Mesenchymal stem cell (in vitro differentiated cells and primary cell): ENCODE measurements around the gene OR10H5.
"Not testable (repeated sequence)": the region's sequence is repeated elsewhere in the genome, so short reads cannot be mapped to it uniquely, and the experiment has no call there.

Experiments
- DNase-seq: peaks from one replicate; pipeline ENCODE4 v3.0.0-alpha.2; 2013
- H2AFZ ChIP-seq: one replicate; pipeline ENCODE4 v1.6.1; 2013; ENCODE audit warnings: low read depth, mild to moderate bottlenecking, control low read depth, inconsistent platforms, low read length, moderate library complexity
- H2AK5ac ChIP-seq: 2 replicates; pipeline ENCODE4 v1.6.1; 2013; ENCODE audit warnings: low read length, moderate library complexity, mild to moderate bottlenecking, inconsistent platforms; ENCODE audit not compliant: severe bottlenecking
- H2BK120ac ChIP-seq: one replicate; pipeline ENCODE4 v1.6.1; 2013; ENCODE audit warnings: low read depth, mild to moderate bottlenecking, inconsistent platforms, low read length, moderate library complexity
- H2BK12ac ChIP-seq, 2 experiments: one replicate each; pipeline ENCODE4 v1.6.1; 2013; ENCODE audit warnings: inconsistent platforms in 2 of 2, low read length in 2 of 2, mild to moderate bottlenecking in 2 of 2, moderate library complexity in 2 of 2, control low read depth in 1 of 2
- H2BK15ac ChIP-seq: one replicate; pipeline ENCODE4 v1.6.1; 2013; ENCODE audit warnings: mild to moderate bottlenecking, low read depth, inconsistent platforms; ENCODE audit not compliant: poor library complexity, severe bottlenecking
- H2BK5ac ChIP-seq: 2 replicates; pipeline ENCODE4 v1.6.1; 2013; ENCODE audit warnings: low read depth, mild to moderate bottlenecking, low read length, control low read depth, inconsistent platforms; ENCODE audit not compliant: poor library complexity, severe bottlenecking
- H3K14ac ChIP-seq, 2 experiments: one replicate each; pipeline ENCODE4 v1.6.1; 2013; ENCODE audit warnings: inconsistent platforms in 2 of 2, low read length in 2 of 2, control low read depth in 1 of 2, mild to moderate bottlenecking in 1 of 2, moderate library complexity in 1 of 2
- H3K18ac ChIP-seq, 2 experiments: one replicate each; pipeline ENCODE4 v1.6.1; 2013; ENCODE audit warnings: inconsistent platforms in 2 of 2, low read length in 2 of 2, control low read depth in 1 of 2, low read depth in 1 of 2, mild to moderate bottlenecking in 1 of 2
- H3K23ac ChIP-seq, 2 experiments: one replicate each; pipeline ENCODE4 v1.6.1; 2013; ENCODE audit warnings: inconsistent platforms in 2 of 2, low read length in 2 of 2, mild to moderate bottlenecking in 2 of 2, moderate library complexity in 2 of 2, control low read depth in 1 of 2
- H3K27ac ChIP-seq: 2 replicates; pipeline ENCODE4 v1.5.1; 2013; ENCODE audit warnings: mild to moderate bottlenecking, moderate library complexity, low read length, control low read depth, inconsistent platforms; ENCODE audit not compliant: poor library complexity, severe bottlenecking
- H3K27me3 ChIP-seq, 2 experiments: 2 replicates each; pipeline versions ENCODE4 v1.6.1 to v1.7.0; 2013; ENCODE audit warnings: low read length in 2 of 2, mild to moderate bottlenecking in 2 of 2, moderate library complexity in 2 of 2, control low read depth in 1 of 2, inconsistent platforms in 1 of 2; ENCODE audit not compliant: control insufficient read depth in 1 of 2, insufficient read depth in 1 of 2
- H3K36me3 ChIP-seq, 2 experiments: 2 replicates each; pipeline versions ENCODE4 v1.6.1 to v1.7.0; 2013; ENCODE audit warnings: low read length in 2 of 2, control low read depth in 1 of 2, inconsistent platforms in 1 of 2, low read depth in 1 of 2, mild to moderate bottlenecking in 1 of 2; ENCODE audit not compliant: insufficient read depth in 2 of 2, control insufficient read depth in 1 of 2
- H3K4ac ChIP-seq, 2 experiments: one replicate each; pipeline ENCODE4 v1.6.1; 2013; ENCODE audit warnings: inconsistent platforms in 2 of 2, low read length in 2 of 2, mild to moderate bottlenecking in 2 of 2, moderate library complexity in 2 of 2, control low read depth in 1 of 2, low read depth in 1 of 2
- H3K4me1 ChIP-seq: 2 replicates; pipeline ENCODE4 v1.6.1; 2013; ENCODE audit warnings: low read depth, low read length, control low read depth; ENCODE audit not compliant: control insufficient read depth, insufficient read depth
- H3K4me2 ChIP-seq: 2 replicates; pipeline ENCODE4 v1.6.1; 2013; ENCODE audit warnings: low read length, mild to moderate bottlenecking, inconsistent platforms; ENCODE audit not compliant: poor library complexity, severe bottlenecking
- H3K4me3 ChIP-seq, 2 experiments: 2 replicates each; pipeline versions ENCODE4 v1.5.1 to v1.7.0; 2013; ENCODE audit warnings: low read length in 2 of 2, mild to moderate bottlenecking in 2 of 2, control low read depth in 1 of 2, low read depth in 1 of 2; ENCODE audit not compliant: insufficient read depth in 1 of 2
- H3K79me1 ChIP-seq: replicated peaks from 2 replicates; pipeline ENCODE4 v1.6.1; 2013; ENCODE audit warnings: mild to moderate bottlenecking, control low read depth, low read length, inconsistent platforms; ENCODE audit not compliant: poor library complexity, severe bottlenecking
- H3K9ac ChIP-seq: 2 replicates; pipeline ENCODE4 v1.7.0; 2013; ENCODE audit warnings: mild to moderate bottlenecking, low read length, moderate library complexity
- H3K9me3 ChIP-seq: 2 replicates; pipeline ENCODE4 v1.7.0; 2013; ENCODE audit warnings: mild to moderate bottlenecking, low read length; ENCODE audit not compliant: control insufficient read depth
- H4K8ac ChIP-seq: one replicate; pipeline ENCODE4 v1.6.1; 2013; ENCODE audit warnings: inconsistent platforms, mild to moderate bottlenecking, low read length, moderate library complexity
- H4K91ac ChIP-seq: one replicate; pipeline ENCODE4 v1.6.1; 2013; ENCODE audit warnings: mild to moderate bottlenecking, low read length, inconsistent platforms
- WGBS: methylation state at CpG from one replicate; pipeline ENCODE4 v1.1.7; 2013; ENCODE audit warnings: mixed read lengths; 5-methylcytosine and 5-hydroxymethylcytosine counted together

The OR10H5 gene

DNA sequence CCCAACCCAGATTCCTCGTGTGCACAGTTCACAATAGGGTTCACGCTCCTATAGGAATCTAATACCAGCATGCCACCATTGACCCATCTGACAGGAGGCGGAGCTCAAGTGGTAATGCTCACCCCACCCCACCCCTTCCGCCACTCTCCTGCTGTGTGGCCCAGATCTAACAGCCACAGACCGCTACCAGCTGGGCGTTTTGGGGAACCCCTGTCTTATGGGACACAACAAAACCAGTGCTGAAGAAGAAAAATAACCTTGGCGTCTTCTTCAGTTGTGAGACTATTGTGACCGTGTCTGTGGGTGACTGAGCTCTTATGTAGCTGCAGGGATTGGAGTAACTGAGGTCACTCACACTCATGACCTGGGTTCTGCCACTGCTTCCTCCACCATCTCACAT lies 33.2 kb downstream of the OR10H5 start:
- Histone ChIP-seq H3K18ac (no peak overlapping the region), H2BK120ac (no peak overlapping the region), H3K23ac (no peak overlapping the region), H3K4ac (no peak overlapping the region), H4K91ac (no peak overlapping the region), H3K9me3 (no peaks in the 10 kb centered on the region), H3K27ac (no peak overlapping the region), H3K4me1 (no peaks in the 10 kb centered on the region), H3K4me2 (no peak overlapping the region), H3K4me3 (no peak overlapping the region), H3K9ac (no peak overlapping the region), H4K8ac (no peak overlapping the region), H2BK15ac (no peak overlapping the region), H2BK12ac (no peak overlapping the region), H2AFZ (no peak overlapping the region), H3K27me3 (no peaks in the 10 kb centered on the region), H2AK5ac (no peak overlapping the region), H3K14ac (no peak overlapping the region), H3K36me3 (no peaks in the 10 kb centered on the region), H3K79me1 (no peaks in the 10 kb centered on the region), H2BK5ac (no peak overlapping the region)
- no peak for DNase-seq
- 74% methylated on average over 8 of the region's 8 CpGs for WGBS

DNA sequence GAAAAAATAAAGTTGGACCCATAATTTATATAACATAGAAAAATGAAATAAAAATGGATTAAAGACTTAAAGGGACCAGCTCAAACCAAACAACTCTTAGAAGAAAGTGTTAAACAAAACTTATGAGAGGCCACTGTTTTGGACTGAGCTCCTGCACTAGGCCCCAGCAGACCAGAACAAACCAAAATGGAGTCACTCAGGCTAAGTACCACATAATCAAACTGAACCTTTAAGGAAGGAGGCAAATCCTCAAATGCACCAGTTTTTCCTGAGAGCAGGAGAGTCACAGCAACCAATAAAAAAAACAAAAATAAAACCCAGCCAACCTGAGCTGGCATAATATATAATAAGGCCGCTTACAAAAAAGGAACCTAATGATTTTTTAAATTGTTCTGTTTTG lies 38.3 kb downstream of the OR10H5 start:
- whole genome bisulfite sequencing = no CpG with 5 or more reads among the region's 1 CpG
- Histone ChIP-seq H3K4ac (no peak overlapping the region), H4K8ac (no peak overlapping the region), H3K14ac (no peak overlapping the region), H3K4me1 (no peaks in the 10 kb centered on the region), H3K23ac (no peak overlapping the region), H2BK5ac (no peak overlapping the region), H2BK12ac (no peak overlapping the region), H3K18ac (no peak overlapping the region), H3K36me3 (no peaks in the 10 kb centered on the region), H2BK15ac (no peak overlapping the region), H3K27ac (no peak overlapping the region), H3K9me3 (no peaks in the 10 kb centered on the region), H3K4me2 (no peak overlapping the region), H4K91ac (no peak overlapping the region), H3K9ac (no peak overlapping the region), H3K4me3 (no peak overlapping the region), H2AK5ac (no peak overlapping the region), H2AFZ (no peak overlapping the region), H2BK120ac (no peak overlapping the region), H3K79me1 (no peaks in the 10 kb centered on the region), H3K27me3 (peaks cover 0 to 4% of the 10 kb centered on the region in 2 experiments)
- DNase-seq = no peak

DNA sequence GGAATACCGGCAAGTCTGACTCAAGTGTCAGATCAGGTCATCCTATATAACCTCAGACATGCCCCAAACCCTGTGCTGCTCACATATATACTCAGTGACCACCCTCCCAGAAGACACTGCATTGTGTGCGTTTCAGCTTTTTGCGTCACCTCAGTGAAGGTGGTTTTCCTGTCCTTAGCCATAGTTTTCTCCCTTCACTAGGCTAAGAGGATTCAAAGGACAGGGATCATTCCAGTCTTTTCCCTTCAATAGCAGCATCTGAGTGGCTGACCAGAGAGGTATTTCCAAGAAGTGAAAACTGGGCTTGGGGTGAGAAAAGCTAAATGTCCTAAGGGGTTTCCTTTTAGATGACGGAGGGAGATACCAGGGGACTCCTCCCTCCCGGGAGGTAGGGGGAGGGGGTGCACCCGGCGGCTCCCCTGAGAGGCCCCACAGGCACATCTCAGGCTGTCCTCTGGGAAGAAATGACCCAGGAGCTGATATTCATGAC lies 40.7 kb downstream of the OR10H5 start:
- H4K8ac ChIP-seq = no peak overlapping the region
- no peak overlapping the region for H3K27ac ChIP-seq
- H3K23ac ChIP-seq = no peak overlapping the region
- no peak overlapping the region for H2BK12ac ChIP-seq
- no peaks in the 10 kb centered on the region for H3K4me1 ChIP-seq
- no peak overlapping the region for H3K9ac ChIP-seq
- no peak overlapping the region for H3K4ac ChIP-seq
- H3K4me2 ChIP-seq = no peak overlapping the region
- H2AK5ac ChIP-seq = no peak overlapping the region
- no peak overlapping the region for H2BK15ac ChIP-seq
- H3K18ac ChIP-seq = no peak overlapping the region
- WGBS = 88% methylated on average over 7 of the region's 7 CpGs
- no peaks in the 10 kb centered on the region for H3K79me1 ChIP-seq
- no peak overlapping the region for H2BK5ac ChIP-seq
- H3K4me3 ChIP-seq = no peak overlapping the region
- peaks cover 0 to 6% of the 10 kb centered on the region in 2 experiments for H3K27me3 ChIP-seq
- no peak overlapping the region for H3K14ac ChIP-seq
- no peak for DNase-seq
- H3K36me3 ChIP-seq = no peaks in the 10 kb centered on the region
- H2BK120ac ChIP-seq = no peak overlapping the region
- no peaks in the 10 kb centered on the region for H3K9me3 ChIP-seq
- H4K91ac ChIP-seq = no peak overlapping the region
- no peak overlapping the region for H2AFZ ChIP-seq

DNA sequence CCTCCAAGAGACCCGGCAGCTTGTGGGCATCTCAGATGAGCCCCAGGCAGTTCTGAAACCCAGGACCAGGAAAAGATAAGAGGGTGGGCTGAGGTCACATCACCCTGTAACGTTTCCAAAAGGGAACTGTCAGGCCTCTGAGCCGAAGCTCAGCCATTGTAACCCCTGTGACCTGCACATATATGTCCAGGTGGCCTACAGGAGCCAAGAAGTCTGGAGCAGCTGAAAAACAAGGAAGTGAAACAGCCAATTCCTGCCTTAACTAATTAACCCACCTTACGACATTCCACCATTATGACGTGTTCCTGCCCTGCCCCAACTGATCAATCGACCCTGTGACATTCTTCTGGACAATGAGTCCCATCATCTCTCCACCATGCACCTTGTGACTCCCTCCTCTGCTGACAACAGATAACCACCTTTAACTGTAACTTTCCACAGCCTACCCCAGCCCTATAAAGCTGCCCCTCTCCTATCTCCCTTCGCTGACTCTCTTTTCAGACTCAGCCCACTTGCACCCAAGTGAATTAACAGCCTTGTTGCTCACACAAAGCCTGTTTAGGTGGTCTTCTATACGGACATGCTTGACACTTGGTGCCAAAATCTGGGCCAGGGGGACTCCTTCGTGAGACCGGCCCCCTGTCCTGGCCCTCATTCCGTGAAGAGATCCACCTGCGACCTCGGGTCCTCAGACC lies 41.3 kb downstream of the OR10H5 start:
- H4K8ac ChIP-seq, H3K18ac ChIP-seq: not testable (repeated sequence)
- WGBS = 59% methylated on average over 13 of the region's 13 CpGs

More for the DNA sequence above, 41.3 kb downstream of the OR10H5 start:
- not testable (repeated sequence) for H3K23ac ChIP-seq, H2BK5ac ChIP-seq, H3K27ac ChIP-seq, H3K4me2 ChIP-seq, H3K36me3 ChIP-seq, H3K4me1 ChIP-seq, H2BK120ac ChIP-seq, H3K4ac ChIP-seq, H2BK12ac ChIP-seq, H2AK5ac ChIP-seq, H3K9ac ChIP-seq, H3K4me3 ChIP-seq, H2BK15ac ChIP-seq, H3K14ac ChIP-seq, H2AFZ ChIP-seq, H3K9me3 ChIP-seq, H3K79me1 ChIP-seq, H3K27me3 ChIP-seq, DNase-seq, H4K91ac ChIP-seq
